ENCODE measurements around the gene CLCF1.

Gene CLCF1

DNA sequence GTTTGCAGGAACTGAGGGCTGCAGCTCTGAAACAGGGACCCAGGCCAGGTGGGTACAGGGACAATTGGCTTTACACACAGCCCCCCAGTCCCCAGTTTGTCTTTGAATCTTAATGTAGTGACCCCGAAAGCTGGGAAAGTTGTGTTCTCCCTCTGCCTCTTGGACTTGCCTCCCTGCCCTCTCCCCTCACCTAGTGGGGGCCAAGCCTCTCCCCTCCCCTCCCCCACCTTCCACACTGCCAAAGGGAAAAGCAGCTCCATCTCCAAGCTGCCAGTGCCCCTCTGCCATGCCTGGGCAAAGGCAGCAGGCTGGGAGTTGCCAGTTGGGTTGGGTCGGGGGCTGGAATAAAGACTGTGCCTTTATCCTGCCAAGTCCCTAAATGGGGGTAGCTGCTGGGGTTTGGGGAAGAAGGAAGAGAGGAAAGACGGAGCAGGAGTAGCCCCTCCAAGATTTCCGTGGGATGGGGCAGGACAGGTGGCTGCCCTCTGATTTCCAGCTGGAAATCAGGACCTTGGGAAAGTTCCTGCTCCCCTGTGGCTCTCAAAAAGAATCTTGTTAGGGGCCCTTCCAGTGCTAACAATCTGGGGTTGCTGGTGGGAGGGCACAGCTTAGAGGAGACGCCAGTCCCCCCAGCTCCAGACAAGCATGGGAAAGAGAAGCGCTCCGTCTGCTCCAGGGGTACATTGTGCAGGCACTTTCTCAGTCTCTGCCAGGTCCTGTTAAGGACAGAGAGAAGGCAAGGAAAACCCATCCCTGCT lies 2.8 kb upstream of the CLCF1 start:
- no peak for DNase-seq (ENCODE audit: low read depth in 2 of 2, low spot score in 1 of 2)

DNA sequence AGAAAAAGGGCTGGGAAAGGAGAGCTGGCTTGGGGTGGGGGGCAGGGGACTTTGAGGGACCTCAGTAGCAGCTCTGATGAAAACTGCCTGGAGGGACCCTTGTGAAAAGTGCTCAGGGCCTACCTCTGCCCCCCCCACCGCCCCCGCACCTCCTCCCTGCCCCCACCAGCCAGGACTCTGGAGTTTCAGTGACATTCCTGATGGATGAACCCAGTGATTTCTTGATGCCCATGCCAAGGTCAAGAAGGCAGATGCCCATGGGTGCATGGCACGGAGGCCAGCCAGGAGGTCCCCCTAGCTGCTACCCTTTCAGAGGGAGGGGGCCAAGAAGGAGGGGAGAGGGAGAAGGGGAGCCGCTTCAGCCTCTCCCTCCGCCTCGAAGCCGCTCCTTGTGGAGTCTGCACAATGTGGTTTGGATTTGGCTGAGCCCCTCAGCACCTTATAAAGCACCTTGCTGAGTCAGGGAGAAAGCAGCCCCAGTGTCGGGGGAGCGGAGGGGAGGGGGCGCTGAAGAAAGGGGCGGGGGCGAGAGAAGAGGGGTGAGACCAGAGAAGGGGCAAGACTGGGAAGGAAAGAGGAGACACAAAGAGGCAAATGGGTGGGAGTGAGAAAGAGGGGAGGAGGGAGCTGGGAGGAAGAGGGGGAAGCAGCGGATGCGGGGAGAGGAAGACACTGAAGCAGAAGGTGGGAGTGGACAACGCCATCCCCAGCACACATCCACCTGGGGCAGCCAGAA lies 2.1 kb upstream of the CLCF1 start:
- no peak for DNase-seq (ENCODE audit: low read depth in 2 of 2, low spot score in 1 of 2)

DNA sequence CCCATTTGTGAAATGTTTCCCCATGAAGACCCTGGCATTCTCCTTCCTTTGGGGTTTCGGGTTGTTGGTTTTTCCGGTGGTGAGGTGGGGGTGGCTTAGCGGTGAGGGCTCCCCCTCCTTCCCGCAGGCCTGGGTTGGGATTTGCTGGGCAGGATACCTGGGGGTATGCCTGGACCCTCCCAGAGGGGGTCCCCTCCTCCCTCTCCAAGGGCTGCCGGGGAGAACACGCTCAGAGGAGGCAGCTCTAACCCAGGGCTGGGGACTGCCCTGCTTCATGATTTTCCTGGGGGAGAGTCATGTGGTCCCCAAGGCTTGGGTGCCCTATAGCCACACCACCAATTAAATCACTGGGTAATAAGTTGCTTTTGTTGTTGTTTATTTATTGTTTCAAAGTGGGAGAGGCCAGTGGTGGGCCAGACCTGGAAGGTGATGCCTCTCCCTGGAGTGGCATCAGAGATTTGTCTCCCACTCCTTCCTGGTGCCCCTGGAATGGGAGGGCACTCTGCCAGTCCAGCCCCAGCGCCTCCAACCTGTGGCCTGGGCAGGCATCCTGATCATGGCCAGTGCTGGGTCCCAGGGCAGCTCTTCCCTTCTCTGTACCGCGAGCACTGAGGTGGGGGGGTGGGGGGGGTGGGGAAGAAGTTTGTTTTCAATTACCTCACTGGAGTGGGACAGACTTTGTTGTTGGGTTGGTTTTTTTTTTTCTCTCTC lies 1.3 kb upstream of the CLCF1 start:
- DNase-seq (ENCODE audit: low read depth in 2 of 2, low spot score in 1 of 2), result no peak

DNA sequence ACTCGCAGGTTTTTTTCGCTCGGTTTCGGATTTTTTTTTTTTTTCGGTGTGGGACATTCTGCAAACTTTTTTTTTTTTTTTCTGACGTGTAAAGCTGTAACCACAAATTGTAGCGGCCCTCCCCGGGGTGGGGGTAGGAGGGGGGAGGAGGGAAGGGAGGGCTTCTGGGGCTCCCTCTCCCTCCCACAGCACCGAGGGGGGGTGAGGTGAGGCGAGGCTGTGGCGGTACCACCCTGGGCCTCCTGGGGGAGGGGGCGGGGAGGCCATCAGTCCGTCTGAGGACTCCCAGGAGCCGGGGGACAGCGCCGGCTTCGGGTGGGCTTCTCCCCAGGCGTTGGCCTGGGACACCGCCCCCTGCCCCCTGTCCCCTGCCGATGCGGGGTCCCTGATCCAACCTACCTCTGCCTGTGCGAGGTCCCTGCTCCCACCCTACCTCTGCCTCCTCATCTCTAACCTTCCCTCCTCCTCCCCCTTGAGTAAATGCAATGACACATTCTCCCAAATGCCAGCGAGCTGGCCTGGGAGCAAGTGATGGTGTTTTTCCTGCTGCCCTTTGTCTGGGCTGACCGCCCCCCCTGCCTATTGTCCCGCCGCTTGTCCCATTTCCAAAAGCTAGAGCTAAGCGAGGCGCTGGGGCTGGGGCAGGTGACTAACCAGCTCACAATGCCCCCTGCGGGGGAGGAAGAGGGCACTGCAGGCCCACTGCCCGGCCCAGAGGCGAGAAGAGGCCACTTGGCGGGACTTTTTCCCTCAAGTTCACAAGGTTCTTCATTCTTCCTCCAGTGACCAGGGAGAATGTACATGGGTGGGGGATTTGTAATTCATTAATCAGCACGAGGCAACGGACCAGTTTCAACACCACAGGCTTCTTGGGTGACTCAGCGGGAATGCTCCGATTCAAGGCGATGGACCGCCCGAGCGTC lies 511 bp upstream of the CLCF1 start:
- peak in 1 of 2 donors; percentile 53 for DNase-seq (ENCODE audit: low read depth in 2 of 2, low spot score in 1 of 2)

DNA sequence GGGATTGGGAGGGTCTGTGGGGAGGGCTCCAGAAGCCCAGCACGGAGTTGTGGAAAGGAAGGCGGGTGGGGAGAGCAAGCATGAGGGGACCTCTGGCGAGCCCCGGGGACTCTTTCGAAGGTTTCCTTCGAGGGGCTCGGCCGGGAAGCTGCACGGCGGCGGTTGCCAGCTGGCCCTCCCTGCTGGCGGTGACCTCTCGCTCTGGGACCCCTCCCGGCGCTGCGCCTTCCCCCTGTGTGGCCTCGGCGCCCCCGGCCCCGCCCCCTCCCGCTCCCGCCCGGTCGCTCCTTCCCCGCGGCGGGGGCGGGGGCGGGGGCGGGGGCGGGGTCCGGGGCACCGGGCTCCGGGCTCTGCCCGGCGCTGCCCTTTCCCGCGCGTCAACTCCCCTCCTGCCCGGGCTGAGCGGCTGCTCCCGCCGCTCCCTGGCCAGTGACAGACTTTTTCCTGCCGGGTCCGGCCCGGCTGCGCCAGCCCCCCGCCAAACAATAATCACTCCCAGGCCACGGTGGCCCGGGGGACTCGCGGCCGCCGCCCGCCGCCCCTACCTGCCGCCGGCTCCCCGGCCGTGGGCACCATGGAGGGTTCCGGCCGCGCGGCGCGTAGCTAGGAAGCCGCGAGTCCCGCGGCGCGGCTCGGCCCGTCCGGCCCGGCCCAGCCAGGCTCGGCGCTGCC lies 941 bp downstream of the CLCF1 start:
- DNase-seq (ENCODE audit: low read depth in 2 of 2, low spot score in 1 of 2), result no peak

DNA sequence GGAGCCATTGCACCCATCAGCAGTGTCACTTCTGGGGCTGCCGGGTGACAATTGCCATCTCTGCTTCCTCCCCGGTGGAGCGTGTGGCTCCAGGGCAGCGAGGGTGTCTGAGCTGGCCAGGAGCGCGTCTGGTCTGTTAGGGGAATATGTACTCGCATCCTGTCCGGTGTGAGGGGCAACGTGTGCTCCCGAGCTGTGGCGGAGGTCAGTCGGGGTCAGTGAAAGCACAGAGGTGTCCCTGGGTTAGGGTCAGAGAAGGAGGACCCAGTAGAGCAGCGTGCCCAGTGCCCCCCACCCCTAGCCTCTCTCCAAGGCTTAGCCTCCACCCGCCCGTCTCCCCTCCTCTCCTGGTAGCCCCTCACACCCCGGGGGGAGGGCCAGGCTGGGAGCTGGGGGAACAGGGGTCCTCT lies 1.5 kb downstream of the CLCF1 start:
- DNase-seq (ENCODE audit: low read depth in 2 of 2, low spot score in 1 of 2), result no peak

DNA sequence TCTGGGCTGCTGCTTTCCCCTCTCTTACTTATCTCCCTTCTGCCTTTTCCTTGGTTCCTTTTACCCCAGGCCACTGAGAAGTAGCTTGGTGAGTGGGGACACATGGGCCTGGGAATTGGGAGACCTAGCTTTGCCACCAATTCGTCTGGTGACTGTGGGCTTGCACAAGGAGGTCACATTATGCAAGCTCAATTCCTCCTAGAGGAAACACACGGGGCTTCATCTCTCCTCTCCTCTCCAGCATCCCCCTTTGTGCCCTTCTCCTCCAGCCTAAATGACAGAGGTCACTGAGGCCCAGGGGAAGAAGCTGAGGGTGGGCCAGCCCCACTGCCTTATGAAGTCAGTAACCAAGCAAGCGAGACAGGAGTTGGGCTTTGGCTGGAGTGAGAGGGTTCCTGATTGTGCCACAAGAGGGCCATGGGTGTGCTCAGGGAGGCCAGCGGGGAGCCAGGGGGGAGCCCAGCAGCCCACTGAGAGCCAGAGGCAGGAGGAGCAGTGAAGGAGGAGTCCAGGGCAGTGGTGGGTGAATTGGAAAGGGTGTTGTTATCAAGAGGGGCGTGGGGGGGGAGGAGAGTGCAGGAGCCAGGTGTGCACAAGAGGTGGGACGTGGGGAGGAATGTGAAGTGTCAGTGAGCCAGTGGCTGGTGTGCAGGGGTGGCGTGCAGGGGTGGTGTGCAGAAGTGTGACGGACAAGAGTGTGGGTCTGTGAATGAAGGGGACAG lies 2.0 kb downstream of the CLCF1 start:
- no peak for DNase-seq (ENCODE audit: low read depth in 2 of 2, low spot score in 1 of 2)

DNA sequence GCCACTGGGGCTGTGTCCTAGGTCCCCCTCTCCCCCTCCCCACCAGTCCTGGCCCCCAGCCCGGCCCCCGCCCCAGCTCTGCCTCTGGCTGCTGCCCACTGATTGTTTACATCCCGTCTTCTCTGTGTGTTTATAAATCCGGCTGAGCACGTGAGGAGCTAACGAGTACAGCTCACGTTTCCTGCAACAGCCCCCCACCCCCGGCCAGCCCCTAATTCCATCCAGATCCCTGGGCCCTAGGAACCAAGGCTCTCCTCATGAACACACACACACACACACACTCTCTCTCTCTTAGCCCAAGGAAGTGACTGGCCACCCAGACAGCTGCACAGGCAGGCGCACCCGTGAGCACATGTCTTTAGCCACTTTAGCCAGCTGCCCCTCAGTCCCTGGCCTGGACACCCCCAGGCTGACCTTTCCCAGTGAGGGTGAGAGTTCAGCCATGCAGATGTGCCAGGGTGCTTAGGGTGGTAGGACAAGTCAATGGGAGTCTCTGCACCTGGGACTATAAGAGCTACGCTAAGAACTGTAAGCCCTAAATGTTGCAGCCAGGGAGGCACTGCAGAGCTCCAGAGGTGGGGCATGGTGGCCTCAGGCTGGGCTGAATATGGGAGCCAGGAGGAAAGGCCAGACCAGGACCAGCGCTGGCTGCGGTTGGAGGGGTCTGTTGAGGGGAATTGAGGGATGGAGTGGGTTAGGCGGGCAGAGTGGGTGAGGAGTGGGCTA lies 2.9 kb downstream of the CLCF1 start:
- DNase-seq (ENCODE audit: low read depth in 2 of 2, low spot score in 1 of 2), result no peak

DNA sequence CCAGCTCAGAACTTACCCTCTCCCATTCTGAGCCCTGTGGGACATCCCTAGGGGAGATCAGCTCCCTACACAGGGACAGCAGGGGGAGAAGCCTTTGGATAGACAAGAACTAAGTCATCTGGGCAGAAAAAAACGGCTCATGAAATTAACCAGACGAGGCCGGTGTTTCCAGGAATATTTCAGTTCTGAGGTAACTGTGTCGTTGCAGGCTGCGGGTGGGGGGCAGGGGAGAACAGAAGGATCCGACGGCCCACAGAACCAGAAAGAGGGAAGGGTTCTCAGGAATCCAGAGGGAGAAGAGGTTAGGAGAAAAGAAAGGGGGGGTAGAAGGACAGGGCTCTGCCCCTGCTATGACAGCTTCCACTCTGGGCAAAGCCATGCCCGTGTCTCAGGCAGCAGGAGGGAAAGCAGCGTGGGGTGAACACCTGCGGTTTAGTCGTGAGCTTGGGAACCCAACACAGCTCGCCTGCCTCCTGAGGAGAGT lies 3.6 kb downstream of the CLCF1 start:
- no peak for DNase-seq (ENCODE audit: low read depth in 2 of 2, low spot score in 1 of 2)

DNA sequence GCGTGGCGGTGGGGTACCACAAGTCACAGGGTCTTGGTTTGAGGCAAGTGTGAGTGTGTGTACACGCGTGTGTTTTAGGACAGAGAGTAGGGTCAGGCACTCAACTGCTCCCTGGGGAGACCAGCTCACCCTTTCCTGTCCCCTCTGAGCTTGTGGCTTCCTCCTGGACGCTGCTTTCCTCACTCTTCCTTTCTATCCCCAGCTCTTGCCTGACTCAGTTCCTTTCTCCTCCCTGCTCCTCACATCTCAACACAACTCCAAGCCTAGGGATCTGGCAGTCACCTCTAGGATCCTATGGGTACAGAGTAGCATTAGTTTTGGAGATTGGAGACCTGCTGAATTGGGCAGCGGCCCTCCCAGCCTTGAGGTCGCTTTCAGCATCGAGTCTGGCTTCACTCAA lies 4.1 kb downstream of the CLCF1 start:
- DNase-seq (ENCODE audit: low read depth in 2 of 2, low spot score in 1 of 2), result no peak

DNA sequence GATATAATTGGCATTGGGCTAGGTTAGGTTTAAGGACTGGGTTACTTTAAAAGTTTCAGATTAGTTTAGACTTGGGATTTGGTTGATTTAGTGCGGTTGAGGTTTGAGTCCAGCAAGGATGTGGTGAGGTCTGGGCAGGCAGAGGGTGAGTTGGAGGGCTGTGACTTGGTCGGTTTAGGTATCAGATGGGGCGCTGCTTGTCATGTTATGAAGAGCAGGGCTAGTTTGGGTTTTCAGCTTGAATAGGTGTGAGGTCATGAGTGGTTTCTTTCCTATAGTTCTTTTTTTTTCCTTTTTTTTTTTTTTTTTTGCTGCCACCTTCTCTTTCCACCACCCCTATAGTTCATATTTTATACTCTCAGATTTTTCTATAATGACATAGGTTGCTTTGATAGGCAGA lies 4.8 kb downstream of the CLCF1 start:
- no peak for DNase-seq (ENCODE audit: low read depth in 2 of 2, low spot score in 1 of 2)

DNA sequence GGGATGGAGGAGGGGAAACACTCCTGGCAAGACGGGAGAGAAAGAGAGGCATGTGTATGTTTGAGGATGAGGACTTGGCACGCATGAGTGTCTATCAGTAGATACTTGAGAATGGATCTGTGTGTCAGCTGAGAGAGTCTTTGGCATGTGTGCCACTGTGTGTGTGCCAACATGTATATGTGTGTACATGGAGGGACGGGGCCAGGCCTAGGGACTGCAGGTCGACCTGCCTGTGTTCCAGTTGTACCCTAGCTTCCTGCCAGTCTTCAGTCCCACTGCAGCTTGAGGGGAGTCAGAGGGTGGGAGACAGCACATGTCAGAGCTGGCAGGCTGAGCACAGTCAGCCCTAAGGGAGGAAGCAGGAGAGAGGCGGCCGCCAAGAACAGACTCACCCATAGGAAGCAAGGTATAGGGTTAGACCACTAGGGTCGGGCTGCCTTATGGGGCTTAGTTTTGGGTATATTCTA lies 5.6 kb downstream of the CLCF1 start:
- DNase-seq (ENCODE audit: low read depth in 2 of 2, low spot score in 1 of 2), result no peak

DNA sequence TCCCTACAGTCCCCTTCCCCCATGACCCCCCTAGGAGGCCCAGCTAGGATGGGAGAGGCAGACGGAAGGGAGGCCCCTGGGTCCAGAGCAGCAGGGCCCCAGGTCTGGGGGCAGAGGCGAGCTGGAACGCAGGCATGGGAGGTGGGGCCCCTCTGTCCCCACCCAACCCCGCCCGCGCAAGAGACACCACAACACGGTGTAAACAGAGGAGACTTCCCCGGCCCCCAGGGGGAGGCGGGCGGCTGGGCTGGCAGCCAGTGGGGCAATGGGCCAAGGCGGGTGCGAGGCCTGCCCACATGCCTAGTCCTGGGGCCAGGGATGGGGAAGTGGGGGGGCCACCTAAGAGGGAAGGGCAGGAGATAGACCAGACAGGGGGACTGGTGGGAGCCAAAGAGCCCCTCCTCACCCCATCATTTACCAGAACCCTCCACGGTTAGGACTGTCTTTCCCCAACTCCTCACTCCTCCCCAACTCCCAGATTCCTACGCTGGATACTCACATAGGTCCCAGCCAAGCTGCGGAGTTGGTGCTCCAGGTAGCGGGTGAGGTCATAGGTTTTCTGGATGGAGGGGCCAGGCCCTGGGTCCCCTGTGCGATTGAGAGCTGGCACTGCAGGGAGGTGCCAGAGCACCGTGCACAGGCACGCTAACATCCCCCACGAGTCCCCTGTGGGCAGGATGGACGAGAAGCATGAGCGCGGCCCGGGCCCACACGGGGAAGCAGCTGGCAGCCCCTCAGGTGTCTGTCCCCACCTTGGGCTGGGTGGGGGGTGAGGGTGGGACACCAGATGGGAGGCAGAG lies 6.2 kb downstream of the CLCF1 start:
- no peak for DNase-seq (ENCODE audit: low read depth in 2 of 2, low spot score in 1 of 2)

DNA sequence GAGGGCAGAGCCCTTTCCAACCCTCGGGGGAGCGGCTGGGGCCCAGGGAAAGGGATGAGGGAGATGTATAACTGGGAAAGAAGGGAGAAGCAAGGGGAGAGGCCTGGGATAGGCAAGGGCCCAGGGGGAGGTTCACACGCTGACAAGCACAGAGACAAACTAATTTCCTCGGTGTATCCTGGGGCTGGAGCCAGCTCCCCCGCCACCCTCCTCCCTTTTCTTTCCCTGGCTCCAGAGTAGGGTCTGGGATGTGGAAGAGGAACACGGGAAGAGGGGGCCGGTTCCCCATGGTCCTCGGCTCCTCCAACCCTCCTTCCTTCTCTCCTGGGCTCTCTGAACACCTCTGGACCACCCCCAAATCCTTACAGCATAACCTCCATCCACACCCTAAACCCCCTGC lies 6.9 kb downstream of the CLCF1 start:
- DNase-seq (ENCODE audit: low read depth in 2 of 2, low spot score in 1 of 2), result no peak

DNA sequence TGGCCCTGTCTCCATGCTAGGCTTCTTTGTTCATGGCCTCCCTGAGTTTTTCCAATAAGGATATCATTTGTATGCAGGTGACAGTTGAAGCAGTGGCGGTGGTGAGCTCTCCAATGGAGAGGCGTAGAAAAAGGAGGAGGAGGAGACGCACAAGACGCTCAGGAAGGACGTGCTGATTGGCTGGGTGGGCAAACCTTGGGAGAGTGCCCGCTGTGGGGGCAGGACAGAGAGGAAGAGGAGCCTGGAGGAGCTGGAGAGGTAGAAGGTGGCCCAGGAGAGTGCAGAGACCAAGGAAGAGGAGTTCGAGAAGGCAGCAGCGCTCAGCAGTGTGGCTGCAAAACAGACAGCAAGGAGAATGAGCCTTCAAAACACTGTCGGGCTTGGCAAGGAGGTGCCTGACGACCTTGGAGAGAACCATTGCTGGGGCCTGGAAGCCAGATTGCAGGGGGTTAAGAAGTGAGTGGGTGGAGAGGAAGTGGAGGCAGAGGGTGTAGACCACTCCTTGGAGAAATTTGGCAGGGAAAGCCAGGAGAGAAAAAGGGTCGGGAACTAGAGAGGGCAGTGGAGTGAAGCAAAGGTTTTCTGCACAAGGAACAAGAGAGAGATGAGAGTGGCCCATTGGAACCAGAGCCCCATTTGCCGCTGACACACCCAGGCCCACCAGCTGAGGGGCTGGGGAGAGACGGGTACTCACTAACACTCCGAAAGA lies 7.5 kb downstream of the CLCF1 start:
- DNase-seq (ENCODE audit: low read depth in 2 of 2, low spot score in 1 of 2), result no peak

DNA sequence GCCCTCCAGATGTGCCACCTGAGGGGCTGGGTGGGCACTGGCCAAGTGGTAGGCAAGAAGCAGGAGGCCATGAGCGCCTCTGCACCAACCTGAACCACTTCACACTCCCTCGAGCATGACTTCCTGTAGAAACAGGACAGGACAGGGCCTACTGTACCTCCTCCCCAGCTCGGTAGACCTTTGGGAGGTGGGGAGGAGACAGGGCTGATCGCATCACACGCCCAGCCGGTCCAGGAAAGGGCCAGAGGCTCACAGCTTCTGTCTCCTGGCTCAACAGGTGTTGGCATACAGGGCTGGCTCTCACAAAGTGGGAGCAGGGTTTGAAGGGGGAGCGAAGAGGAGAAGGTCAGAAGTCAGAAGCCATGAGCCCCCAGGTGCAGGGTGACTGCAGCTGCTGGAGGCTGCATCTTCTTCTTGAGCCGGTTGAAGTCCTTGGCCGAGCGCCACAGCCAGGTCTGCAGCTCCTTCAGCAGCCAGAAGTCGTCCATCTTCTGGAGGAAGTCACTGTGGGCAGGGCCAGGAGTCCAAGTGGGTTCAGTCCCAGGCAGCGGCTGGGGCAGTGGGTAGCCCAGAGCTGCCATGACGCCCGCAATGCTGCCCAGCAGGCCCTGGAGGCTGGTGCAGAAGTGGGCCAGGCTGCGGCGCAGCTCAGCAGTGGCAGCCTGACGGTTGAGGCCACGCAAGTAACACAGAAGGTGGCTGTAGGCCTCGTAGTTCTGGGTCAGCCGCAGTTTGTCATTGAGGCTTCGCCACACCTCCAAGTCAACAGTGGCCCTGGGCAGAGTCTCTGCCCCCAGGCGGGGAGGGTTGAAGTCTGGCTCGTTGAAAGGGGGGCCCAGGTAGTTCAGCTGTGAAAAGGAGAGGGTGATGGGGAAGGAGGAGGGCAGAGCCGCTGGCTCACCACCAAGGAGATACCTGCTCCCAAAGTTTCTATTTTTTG lies 8.3 kb downstream of the CLCF1 start:
- DNase-seq (ENCODE audit: low read depth in 2 of 2, low spot score in 1 of 2), result no peak
